ENCODE data around the gene SLC39A11.

Gene SLC39A11

GRCh38 chr17:72605543-72605942, 486.9 kb downstream of the SLC39A11 start:
- no peak for DNase-seq

DNA sequence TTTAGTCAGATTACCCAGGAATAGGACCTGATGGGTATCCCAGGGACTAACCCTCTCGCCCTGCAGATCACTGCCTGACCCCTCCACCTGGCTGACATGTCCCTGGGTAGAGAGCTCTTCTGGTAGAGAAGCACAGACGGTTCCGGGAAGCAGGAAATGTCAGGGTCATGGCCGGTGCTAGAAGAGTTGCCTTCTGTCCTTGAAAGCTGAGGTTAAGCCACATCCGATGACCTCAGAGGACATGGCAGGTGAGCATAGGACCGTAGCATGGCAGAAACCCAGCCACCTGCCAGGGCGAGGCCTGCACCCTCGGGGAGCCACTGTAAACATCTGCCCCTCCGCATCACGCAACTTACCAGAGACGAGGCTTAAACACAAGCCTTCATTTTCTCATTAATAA, 488.0 kb downstream of the SLC39A11 start:
- no peak for DNase-seq

- DNase-seq, result no peak
These were observed 488.9 kb downstream of the SLC39A11 start for GRCh38 chr17:72603420-72604242.

DNA sequence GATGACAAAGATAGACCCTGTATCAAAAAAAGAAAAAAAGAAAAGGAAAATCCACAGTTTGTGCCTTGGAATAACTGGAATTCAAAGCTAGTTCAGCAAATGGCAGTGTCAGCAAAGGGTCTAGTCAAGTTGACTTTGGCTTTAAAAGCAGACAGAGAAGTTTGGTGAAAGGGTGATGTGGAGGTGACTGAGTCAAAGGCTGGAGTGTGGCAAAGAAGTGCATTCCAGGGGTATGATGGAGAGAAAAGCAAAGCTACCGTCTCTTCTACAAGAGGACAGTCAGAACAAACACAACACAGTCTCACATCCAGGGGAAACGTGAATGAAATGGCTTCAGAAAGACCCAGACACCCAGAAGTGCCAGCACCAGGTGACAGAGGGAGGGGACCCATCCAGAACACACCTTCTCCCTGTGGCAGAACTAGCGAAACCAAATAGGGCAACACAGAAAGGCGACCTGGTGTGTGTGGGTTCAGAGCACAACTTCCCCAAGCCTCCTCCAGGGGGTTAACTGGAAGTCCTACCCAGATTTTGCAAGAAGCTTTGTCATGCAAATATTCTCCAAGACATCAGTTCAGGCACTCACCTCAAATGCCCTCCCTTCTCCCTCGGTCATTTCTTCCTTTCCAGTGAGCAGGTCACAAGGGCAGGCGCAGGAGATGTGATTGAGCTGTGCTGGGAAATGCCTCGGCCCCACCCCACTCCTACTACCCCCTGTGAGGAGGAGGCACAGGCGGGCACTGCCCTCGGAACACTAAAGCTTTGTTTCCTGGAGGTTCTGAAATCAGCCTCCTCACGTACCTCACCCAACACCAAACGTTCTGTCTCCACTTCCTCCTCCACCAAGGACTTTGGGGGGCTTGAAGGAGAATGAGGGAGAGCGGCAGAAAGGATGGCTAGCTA, 489.7 kb downstream of the SLC39A11 start:
- DNase-seq, result no peak

GRCh38 chr17:72600934-72601333, 491.6 kb downstream of the SLC39A11 start:
- DNase-seq, result no peak

GRCh38 chr17:72599891-72600290, 492.6 kb downstream of the SLC39A11 start:
- DNase-seq, result no peak

GRCh38 chr17:72598695-72599094, 493.8 kb downstream of the SLC39A11 start:
- DNase-seq, result no peak

- DNase-seq, result no peak
These were observed 495.0 kb downstream of the SLC39A11 start for GRCh38 chr17:72597354-72598087.

Measured in NK-92 treated with Interleukin-12 subunit alpha and Interleukin-12 subunit beta, amount 100 ng/mL, for 24 hours (cell line).